SH-SY5Y (cell line): Measurements from ENCODE around the gene SMARCD3.

Source experiments
- GATA2 ChIP-seq: IDR thresholded peaks from 2 replicates; pipeline ENCODE4 v1.6.1; 2011; ENCODE audit warnings: mild to moderate bottlenecking, low read depth, low read length
- GATA3 ChIP-seq: IDR thresholded peaks from 2 replicates; pipeline ENCODE4 v1.6.1; 2011; ENCODE audit warnings: low read depth, mild to moderate bottlenecking, low read length, moderate library complexity

GRCh38 chr7:151193203-151193978, 55.1 kb downstream of the SMARCD3 start:
- TF ChIP-seq GATA2: no peak
- no peak for TF ChIP-seq GATA3
